Body of pancreas (tissue), 4 donors: ENCODE results near the gene NAB2.

Source experiments
- CTCF ChIP-seq, 7 experiments: fragments of 450-650 bp in 4 of 7; fragments of 200-600 bp in 3 of 7; sonication (generic) in 3 of 7; IDR thresholded peaks; one replicate each; pipeline ENCODE4 v1.5.1; 2016 to 2019; ENCODE audit warnings: antibody characterized with exemption in 7 of 7
- POLR2A ChIP-seq, 3 donors: fragments of 450-650 bp; IDR thresholded peaks; one replicate each; pipeline ENCODE4 v1.6.1; 2016; ENCODE audit warnings: antibody characterized with exemption in 3 of 3, mild to moderate bottlenecking in 2 of 3

- TF ChIP-seq CTCF (IDR thresholded peaks at IDR 0.05) (no peak), POLR2A (IDR thresholded peaks at IDR 0.05) (no peak)
These were observed 1.6 kb downstream of the NAB2 start for GRCh38 chr12:57090490-57090889.
